OCI-LY1 (cell line): Measurements from ENCODE around the gene BBOF1.

Source experiments
- H2AFZ ChIP-seq: fragments of 200-600 bp; sonication (generic), shearing (Covaris generic); 2 replicates; pipeline ENCODE4 v1.6.0; 2014; ENCODE audit warnings: antibody characterized with exemption, mild to moderate bottlenecking, low read length
- H3F3A ChIP-seq: fragments of 200-600 bp; sonication (generic), shearing (Covaris generic); 2 replicates; pipeline ENCODE4 v1.6.0; 2014; ENCODE audit warnings: mild to moderate bottlenecking, antibody characterized with exemption, low read length, moderate library complexity; ENCODE audit not compliant: insufficient read depth
- H3K27ac ChIP-seq: fragments of 200-600 bp; sonication (generic); 2 replicates; pipeline ENCODE4 v1.5.1; 2014; ENCODE audit warnings: low read length, mixed run types, mild to moderate bottlenecking, low read depth; ENCODE audit not compliant: poor library complexity, severe bottlenecking
- H3K27me3 ChIP-seq: fragments of 200-600 bp; sonication (generic); 2 replicates; pipeline ENCODE4 v1.6.0; 2014; ENCODE audit warnings: antibody characterized with exemption, mild to moderate bottlenecking, low read length, moderate library complexity; ENCODE audit not compliant: insufficient read depth
- H3K36me3 ChIP-seq: fragments of 200-600 bp; sonication (generic); 2 replicates; pipeline ENCODE4 v1.6.1; 2014; ENCODE audit warnings: mild to moderate bottlenecking, antibody characterized with exemption, low read length, moderate library complexity, mixed read lengths; ENCODE audit not compliant: insufficient read depth
- H3K4me1 ChIP-seq: fragments of 200-600 bp; sonication (generic); 2 replicates; pipeline ENCODE4 v1.5.1; 2014; ENCODE audit warnings: mild to moderate bottlenecking, low read length, moderate library complexity; ENCODE audit not compliant: insufficient read depth, severe bottlenecking
- H3K4me2 ChIP-seq: fragments of 200-600 bp; sonication (generic), shearing (Covaris generic); 2 replicates; pipeline ENCODE4 v1.6.1; 2014; ENCODE audit warnings: low read length
- H3K4me3 ChIP-seq: fragments of 200-600 bp; sonication (generic); 2 replicates; pipeline ENCODE4 v1.5.1; 2014; ENCODE audit warnings: low read length, low read depth, mild to moderate bottlenecking, mixed read lengths; ENCODE audit not compliant: poor library complexity, severe bottlenecking
- H3K79me2 ChIP-seq: fragments of 200-600 bp; shearing (Covaris generic); 2 replicates; pipeline ENCODE4 v1.6.1; 2016; ENCODE audit warnings: mixed run types, low read length, mixed read lengths; ENCODE audit not compliant: insufficient read depth
- H3K9ac ChIP-seq: fragments of 200-600 bp; sonication (generic), shearing (Covaris generic); 2 replicates; pipeline ENCODE4 v1.6.1; 2014; ENCODE audit warnings: mild to moderate bottlenecking, low read length, mixed read lengths
- H3K9me2 ChIP-seq: fragments of 200-600 bp; sonication (generic), shearing (Covaris generic); 2 replicates; pipeline ENCODE4 v1.6.1; 2014; ENCODE audit warnings: low read depth, mild to moderate bottlenecking, low read length, mixed read lengths
- H3K9me3 ChIP-seq: fragments of 200-600 bp; shearing (Covaris generic); 2 replicates; pipeline ENCODE4 v1.6.1; 2014; ENCODE audit warnings: low read length, mixed read lengths
- H4K20me1 ChIP-seq: fragments of 200-600 bp; sonication (generic), shearing (Covaris generic); 2 replicates; pipeline ENCODE4 v1.6.0; 2016; ENCODE audit warnings: mild to moderate bottlenecking, low read length; ENCODE audit not compliant: insufficient read depth
- CTCF ChIP-seq: fragments of 200-600 bp; sonication (generic), shearing (Covaris generic); IDR thresholded peaks from 2 replicates; pipeline ENCODE4 v1.5.1; 2017; ENCODE audit warnings: mild to moderate bottlenecking, antibody characterized with exemption, low read length, moderate library complexity, mixed read lengths
- EZH2 ChIP-seq: fragments of 200-600 bp; sonication (generic), shearing (Covaris generic); IDR thresholded peaks from 2 replicates; pipeline ENCODE4 v1.8.0; 2017; ENCODE audit warnings: borderline replicate concordance, mixed run types, mild to moderate bottlenecking, antibody characterized with exemption, low read length, moderate library complexity, mixed read lengths

Gene BBOF1

GRCh38 chr14:74083784-74084276 lies 64.7 kb downstream of the BBOF1 start:
- Histone ChIP-seq H4K20me1 (no peaks in the 10 kb centered on the region), H3K36me3 (no peaks in the 10 kb centered on the region), H3K79me2 (peaks cover 21% of the 10 kb centered on the region; the same call in 1 of the 2 replicates), H3K4me1 (peaks cover 24% of the 10 kb centered on the region), H3K9me3 (no peaks in the 10 kb centered on the region), H3K9ac (peak overlapping the region; percentile 67), H3F3A (no peaks in the 10 kb centered on the region), H3K27ac (no peak overlapping the region), H2AFZ (no peak overlapping the region), H3K9me2 (no peaks in the 10 kb centered on the region), H3K4me2 (peak overlapping the region; percentile 85), H3K4me3 (peak overlapping the region; percentile 86), H3K27me3 (no peaks in the 10 kb centered on the region)
- TF ChIP-seq EZH2 = no peak
- no peak for TF ChIP-seq CTCF

- H3K27me3 ChIP-seq = no peaks in the 10 kb centered on the region
- no peaks in the 10 kb centered on the region for H3F3A ChIP-seq
- peak within 1 kb of the TSS; percentile 86 for H3K4me3 ChIP-seq
- TF ChIP-seq EZH2 (no peak), CTCF (peak; percentile 15; the same call in 1 of the 2 replicates)
- no peak within 1 kb of the TSS for H3K27ac ChIP-seq
- no peaks in the 10 kb centered on the region for H4K20me1 ChIP-seq
- H3K9me2 ChIP-seq = no peaks in the 10 kb centered on the region
- peak within 1 kb of the TSS; percentile 95 for H3K4me2 ChIP-seq
- peaks cover 24% of the 10 kb centered on the region for H3K4me1 ChIP-seq
- H3K9me3 ChIP-seq = no peaks in the 10 kb centered on the region
- H3K36me3 ChIP-seq = no peaks in the 10 kb centered on the region
- peaks cover 23% of the 10 kb centered on the region; the same call in 1 of the 2 replicates for H3K79me2 ChIP-seq
- H2AFZ ChIP-seq = no peak within 1 kb of the TSS
- peak within 1 kb of the TSS; percentile 85 for H3K9ac ChIP-seq
These were observed 65.3 kb downstream of the BBOF1 start, which contains the start of the genes ALDH6A1 and LIN52 for GRCh38 chr14:74084277-74085046. ALDH6A1 (minus strand) TSS chr14:74084453; CDS start chr14:74084394, 59 bp downstream. LIN52 (plus strand) TSS chr14:74084956; CDS start chr14:74084975, 19 bp downstream.

GRCh38 chr14:74085047-74085637 lies 66.0 kb downstream of the BBOF1 start:
- TF ChIP-seq EZH2 = no peak
- TF ChIP-seq CTCF = no peak
- Histone ChIP-seq H3K79me2 (peaks cover 23% of the 10 kb centered on the region; the same call in 1 of the 2 replicates), H2AFZ (no peak overlapping the region), H3K9ac (peak overlapping the region; percentile 85), H3K9me2 (no peaks in the 10 kb centered on the region), H3K4me1 (peaks cover 24% of the 10 kb centered on the region), H3F3A (no peaks in the 10 kb centered on the region), H3K4me2 (peak overlapping the region; percentile 95), H3K27ac (no peak overlapping the region), H3K27me3 (no peaks in the 10 kb centered on the region), H4K20me1 (no peaks in the 10 kb centered on the region), H3K9me3 (no peaks in the 10 kb centered on the region), H3K4me3 (peak overlapping the region; percentile 86), H3K36me3 (no peaks in the 10 kb centered on the region)
